Coronary artery (tissue), 2 donors: Measurements from ENCODE around the gene PGC.

ENCODE experiments used
- DNase-seq: peaks from one replicate; pipeline ENCODE4 v3.0.0-alpha.2; 2017; ENCODE audit warnings: low spot score
- H3K27ac ChIP-seq, 2 donors: fragments of 200-600 bp; sonication (generic); one replicate each; pipeline ENCODE4 v1.5.1; 2016 to 2019
- H3K4me3 ChIP-seq: fragments of 200-600 bp; sonication (generic); 2 replicates; pipeline ENCODE4 v1.5.1; 2016; ENCODE audit warnings: mild to moderate bottlenecking, moderate library complexity
- TF ChIP-seq, protein P1 (sequence below): fragments of 200-600 bp; sonication (generic); IDR thresholded peaks from one replicate; pipeline ENCODE4 v1.5.1; 2019; ENCODE audit warnings: antibody characterized with exemption

The PGC gene

DNA sequence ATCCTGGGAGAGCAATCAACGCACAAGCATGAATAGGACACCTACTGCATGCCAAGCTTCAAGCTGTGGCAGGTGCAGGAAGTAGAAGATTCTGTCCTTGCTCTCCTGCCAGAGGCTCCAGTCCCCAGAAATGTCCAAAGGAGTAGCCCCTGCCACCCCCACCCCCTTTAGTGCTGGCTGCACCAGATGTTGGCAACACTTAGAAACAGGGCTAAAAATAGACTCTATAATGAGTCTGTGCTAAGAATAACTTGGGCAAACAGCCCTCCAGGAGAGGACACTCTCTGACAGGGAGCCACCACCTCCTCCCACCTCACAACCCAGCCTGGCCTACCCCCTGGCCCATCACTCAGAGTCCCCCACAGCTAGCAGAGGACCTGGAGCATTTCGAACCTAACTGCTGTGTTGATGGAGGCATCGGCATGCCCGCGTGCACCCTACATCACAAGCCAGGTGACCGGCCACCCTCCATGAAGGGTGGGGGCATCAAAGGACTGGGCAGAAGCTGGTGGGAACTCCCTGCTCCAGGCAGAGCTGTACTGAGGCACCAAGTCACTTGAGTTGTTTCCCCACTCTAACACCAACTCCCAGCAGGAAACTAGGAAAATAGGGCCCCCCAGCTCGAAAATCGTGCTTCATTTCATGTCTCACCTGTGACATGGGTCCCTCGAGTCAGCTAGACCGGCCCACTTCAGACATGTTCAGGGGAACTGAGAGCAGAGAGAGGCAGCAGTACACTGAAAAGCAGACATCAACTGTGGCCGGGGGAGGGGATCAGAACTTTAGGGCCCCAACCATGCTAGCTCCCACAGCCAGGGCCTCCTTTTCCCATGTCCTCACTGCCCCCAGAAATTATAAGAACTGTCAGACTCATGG, 30.4 kb downstream of the PGC start:
- H3K27ac ChIP-seq = peak overlapping the region; percentile 25 to 48
- TF ChIP-seq, protein P1, sequence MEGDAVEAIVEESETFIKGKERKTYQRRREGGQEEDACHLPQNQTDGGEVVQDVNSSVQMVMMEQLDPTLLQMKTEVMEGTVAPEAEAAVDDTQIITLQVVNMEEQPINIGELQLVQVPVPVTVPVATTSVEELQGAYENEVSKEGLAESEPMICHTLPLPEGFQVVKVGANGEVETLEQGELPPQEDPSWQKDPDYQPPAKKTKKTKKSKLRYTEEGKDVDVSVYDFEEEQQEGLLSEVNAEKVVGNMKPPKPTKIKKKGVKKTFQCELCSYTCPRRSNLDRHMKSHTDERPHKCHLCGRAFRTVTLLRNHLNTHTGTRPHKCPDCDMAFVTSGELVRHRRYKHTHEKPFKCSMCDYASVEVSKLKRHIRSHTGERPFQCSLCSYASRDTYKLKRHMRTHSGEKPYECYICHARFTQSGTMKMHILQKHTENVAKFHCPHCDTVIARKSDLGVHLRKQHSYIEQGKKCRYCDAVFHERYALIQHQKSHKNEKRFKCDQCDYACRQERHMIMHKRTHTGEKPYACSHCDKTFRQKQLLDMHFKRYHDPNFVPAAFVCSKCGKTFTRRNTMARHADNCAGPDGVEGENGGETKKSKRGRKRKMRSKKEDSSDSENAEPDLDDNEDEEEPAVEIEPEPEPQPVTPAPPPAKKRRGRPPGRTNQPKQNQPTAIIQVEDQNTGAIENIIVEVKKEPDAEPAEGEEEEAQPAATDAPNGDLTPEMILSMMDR = no peak
- no peak overlapping the region for H3K4me3 ChIP-seq
- no peak for DNase-seq

DNA sequence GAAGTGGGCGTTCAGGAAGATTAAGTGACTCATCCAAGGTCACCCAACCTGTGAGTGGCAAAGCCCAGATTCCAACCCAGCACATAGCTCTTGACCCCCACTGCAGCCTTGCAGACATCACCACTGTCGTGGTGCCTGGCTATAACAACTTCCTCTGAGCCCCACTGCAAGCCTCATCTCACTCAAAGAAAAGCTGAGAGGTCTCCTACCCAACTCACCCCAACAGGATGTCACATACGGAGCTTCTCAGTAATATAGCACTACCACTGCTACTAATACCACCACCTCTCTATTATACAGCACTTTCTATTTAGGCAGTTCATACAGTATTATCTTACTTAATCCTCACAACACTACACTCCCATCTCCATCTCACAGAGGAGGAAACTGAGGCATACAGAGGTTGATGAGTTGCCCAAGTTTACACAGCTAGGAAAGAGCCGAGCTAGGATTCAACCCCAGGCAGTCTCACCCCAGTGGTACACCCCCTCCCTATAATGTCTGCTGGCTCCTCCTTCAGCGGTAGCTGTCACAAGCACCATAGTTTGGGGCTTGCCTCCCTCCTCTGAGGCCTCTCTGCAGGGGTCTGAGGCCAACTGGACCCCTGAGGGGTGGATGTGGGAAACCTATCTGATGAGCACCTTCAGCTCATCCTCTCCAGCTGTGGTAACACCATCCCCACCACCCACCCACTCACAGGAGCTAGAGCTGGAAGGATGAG, 31.2 kb downstream of the PGC start:
- no peak for DNase-seq
- TF ChIP-seq, protein P1 = no peak
- Histone ChIP-seq H3K4me3 (no peak overlapping the region), H3K27ac (peak overlapping the region in 1 of 2 donors; percentile 48)

DNA sequence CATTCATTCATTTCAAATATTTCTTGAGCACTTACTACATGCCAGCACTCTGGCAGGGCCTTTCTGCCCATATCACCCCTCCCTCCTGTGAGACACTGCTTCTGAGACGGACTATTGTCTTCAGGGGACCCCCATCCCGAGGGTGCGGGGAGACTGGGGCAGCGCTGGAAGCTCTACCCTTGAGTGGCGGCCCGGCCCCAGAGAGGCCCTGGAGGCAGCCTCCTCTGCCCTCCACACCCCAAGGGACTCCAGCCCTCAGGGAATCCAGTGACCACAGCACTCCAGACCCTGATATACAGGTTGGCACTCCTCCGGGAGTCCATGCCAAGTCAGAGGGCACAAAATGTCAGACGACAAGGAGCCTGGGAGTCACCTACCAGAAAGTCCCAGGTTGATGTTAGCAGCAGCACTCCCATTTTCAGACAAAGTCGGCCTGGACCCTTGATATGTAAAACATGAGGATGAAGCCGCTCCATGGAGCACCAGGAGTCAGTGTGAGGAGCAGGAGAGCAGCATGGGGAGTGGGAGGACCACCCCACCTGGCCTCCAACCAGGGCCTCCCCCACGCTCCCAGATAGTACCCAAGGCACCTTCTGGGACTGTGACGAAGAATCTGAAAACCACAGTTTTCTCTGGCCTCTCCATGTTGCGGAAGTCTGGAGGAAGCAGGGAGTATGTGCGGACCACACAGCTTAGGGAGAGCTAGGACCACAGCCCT, 32.5 kb downstream of the PGC start:
- no peak for DNase-seq
- TF ChIP-seq, protein P1 = no peak
- Histone ChIP-seq H3K4me3 (no peak overlapping the region), H3K27ac (peak overlapping the region in 1 of 2 donors; percentile 32)

DNA sequence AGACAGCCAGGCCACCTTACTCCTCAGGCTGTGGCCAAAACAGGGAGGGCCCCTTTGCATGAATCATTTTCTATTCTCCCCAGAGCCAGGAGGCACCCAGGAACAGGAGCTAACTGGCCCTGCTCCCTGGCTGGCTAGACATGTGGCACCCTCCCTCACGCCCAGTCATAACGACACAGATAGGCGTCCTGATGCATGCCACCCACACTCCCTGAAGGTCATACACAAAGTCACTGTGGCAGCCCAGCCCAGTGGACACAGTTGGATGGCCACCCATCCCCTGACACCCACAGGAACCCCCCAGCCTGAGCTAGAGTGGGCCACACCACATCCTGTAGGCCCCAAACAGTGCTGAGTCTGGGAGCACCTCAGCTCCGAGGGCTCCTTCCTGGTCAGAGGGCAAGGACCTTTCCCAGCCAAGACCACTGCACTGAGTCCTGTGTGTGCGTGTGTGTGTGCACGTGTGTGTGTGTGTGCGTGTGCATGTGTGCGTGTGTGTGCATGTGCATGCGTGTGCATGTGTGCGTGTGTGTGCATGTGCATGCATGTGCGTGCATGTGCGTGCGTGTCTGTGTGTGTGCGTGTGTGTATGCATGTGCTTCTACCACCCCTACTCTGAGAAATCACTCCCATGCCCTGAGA, 33.4 kb downstream of the PGC start:
- DNase-seq = no peak
- Histone ChIP-seq H3K27ac (peak overlapping the region; percentile 80 to 83), H3K4me3 (peak overlapping the region; percentile 3)
- TF ChIP-seq, protein P1 = no peak

DNA sequence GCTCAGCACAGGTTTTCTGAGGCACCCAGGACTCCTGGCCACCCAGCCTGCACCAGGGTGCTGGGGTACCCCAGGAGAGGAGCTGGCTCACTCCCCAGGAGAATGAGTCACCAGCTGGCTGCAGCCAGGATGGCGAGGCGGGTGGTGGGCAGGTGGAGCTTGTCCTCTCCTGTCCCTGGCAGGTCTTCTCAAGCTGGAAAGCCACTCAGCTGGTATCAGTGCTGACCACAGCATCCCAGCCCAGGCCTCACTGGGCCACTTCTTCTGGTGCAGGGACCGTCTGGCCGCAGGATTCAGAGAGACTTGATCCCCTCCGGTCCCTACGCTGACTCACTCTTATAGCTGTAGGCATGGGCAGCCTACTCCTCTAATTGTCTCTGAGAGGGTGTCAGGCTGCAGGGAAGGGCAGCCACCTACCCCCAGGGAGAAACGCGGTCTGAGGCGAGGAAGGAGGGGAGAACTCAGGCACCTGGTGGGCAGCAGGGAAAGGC, 34.0 kb downstream of the PGC start:
- peak overlapping the region; percentile 3 for H3K4me3 ChIP-seq
- H3K27ac ChIP-seq = peak overlapping the region; percentile 80 to 83
- TF ChIP-seq, protein P1 = no peak
- DNase-seq = no peak

DNA sequence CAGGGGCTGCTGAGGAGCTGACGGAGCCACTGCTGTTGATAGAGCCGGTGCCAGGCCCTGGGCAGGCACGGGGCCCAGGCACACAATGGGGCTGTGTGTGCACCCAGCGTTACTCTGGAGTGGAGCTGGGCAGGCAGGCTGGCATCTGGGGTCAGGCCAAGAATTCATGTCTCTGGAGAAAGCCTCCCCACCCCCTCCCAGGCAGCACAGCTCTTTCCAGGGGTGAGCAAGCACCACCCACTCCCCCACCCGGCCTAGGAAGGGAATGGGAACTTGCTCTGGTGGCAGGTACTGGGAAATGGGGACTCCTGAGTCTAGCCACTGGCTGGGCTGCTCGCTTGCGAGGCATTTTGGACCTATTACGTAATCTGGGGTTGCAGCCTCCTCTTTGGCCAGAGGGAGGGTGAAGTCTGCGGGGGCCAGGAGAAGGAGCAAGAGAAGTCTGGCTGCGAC, 34.5 kb downstream of the PGC start:
- Histone ChIP-seq H3K4me3 (peak overlapping the region; percentile 3), H3K27ac (peak overlapping the region; percentile 80 to 83)
- TF ChIP-seq, protein P1 = no peak
- DNase-seq = peak; percentile 85
